ENCODE measurements around the gene SYT1. TPM values are rescaled to one million over a fixed set of nuclear protein-coding genes. Genes with fewer than 3 reads are reported as not detected.

Gene SYT1
- total and polyA plus RNA-seq, 2 experiments from 2014 or later: 48.7 to 51.7 TPM

DNA sequence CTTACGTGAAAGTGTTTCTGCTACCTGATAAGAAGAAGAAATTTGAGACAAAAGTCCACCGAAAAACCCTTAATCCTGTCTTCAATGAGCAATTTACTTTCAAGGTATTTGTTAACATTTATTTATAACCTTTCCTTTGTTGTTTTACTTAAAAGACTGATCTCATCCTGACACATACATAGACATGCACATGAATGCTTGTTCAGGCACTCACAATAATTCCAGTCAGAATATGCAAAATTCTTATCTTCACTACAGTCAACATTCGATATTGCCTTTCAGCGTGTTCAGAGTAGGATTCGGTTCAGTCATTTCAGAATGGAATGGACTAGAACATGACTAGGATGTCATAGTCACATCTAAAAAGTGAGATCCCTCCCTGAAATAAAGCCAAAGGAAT, 431.6 kb downstream of the SYT1 start:
- no peaks in the 10 kb centered on the region for H3K9me2 ChIP-seq (ENCODE audit: insufficient read depth)
- H3K4me1 ChIP-seq (ENCODE audit: insufficient read depth): peaks cover 5% of the 10 kb centered on the region; the same call in 1 of the 2 replicates
- no peaks in the 10 kb centered on the region for H3K36me3 ChIP-seq (ENCODE audit: insufficient read depth)
- H2AFZ ChIP-seq: no peak overlapping the region
- no peak overlapping the region for H3K27ac ChIP-seq (ENCODE audit: low read depth)
- H3K27me3 Mint-ChIP-seq (ENCODE audit: insufficient read depth, low read depth, poor library complexity): no peaks in the 10 kb centered on the region
- H3K36me3 Mint-ChIP-seq (ENCODE audit: low read depth): peaks cover 11% of the 10 kb centered on the region; the same call in 2 of the 3 replicates
- no peaks in the 10 kb centered on the region for H4K20me1 ChIP-seq (replicated peaks; ENCODE audit: insufficient read depth)
- H3K4me3 Mint-ChIP-seq: no peak overlapping the region
- DNase-seq (ENCODE audit: low spot score) (no peak), ATAC-seq (no peak)
- H3K27ac Mint-ChIP-seq: no peak overlapping the region; the same call in 1 of the 2 replicates
- no peaks in the 10 kb centered on the region for H3K9me3 Mint-ChIP-seq
- TF ChIP-seq EZH2phosphoT487 (IDR thresholded peaks at IDR 0.05; ENCODE audit: unreplicated experiment) (no peak), CREB1 (CRISPR knock-in tag; IDR thresholded peaks at IDR 0.05; ENCODE audit: low read depth) (no peak), STAT1 (IDR thresholded peaks at IDR 0.05; ENCODE audit: unreplicated experiment) (no peak)
- no peaks in the 10 kb centered on the region for H3K79me2 ChIP-seq (replicated peaks; ENCODE audit: insufficient read depth)
- no peak overlapping the region for H3K4me2 ChIP-seq
- H3F3A ChIP-seq (replicated peaks; ENCODE audit: low read depth): no peaks in the 10 kb centered on the region
- peaks cover 13% of the 10 kb centered on the region for H3K4me1 Mint-ChIP-seq
- H3K4me3 ChIP-seq: no peak overlapping the region
- no peaks in the 10 kb centered on the region for H3K27me3 ChIP-seq (ENCODE audit: insufficient read depth)

DNA sequence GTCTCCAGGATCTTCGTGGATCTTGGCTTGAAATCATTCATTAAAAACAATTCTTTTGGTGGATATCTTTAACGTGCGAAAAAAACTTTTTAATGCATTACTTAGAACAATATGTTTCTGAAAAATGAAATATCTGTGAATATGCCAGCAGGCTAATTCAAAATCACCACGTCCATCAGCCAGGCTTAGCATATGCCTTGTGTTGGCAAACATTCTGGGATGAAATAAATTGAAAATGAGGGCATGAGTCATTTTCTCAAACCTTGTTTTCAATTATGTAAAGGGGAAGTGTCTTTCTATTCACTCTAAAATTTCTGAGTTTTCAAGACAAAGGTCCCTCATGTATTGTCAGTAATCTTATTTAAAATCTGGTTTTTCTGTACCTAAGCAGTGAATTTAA, 432.3 kb downstream of the SYT1 start:
- no peak overlapping the region for H3K4me3 ChIP-seq
- H3F3A ChIP-seq (replicated peaks; ENCODE audit: low read depth): no peaks in the 10 kb centered on the region
- ATAC-seq (no peak), DNase-seq (ENCODE audit: low spot score) (no peak)
- no peaks in the 10 kb centered on the region for H3K79me2 ChIP-seq (replicated peaks; ENCODE audit: insufficient read depth)
- no peak overlapping the region for H3K4me3 Mint-ChIP-seq
- H3K4me1 ChIP-seq (ENCODE audit: insufficient read depth): peaks cover 5% of the 10 kb centered on the region; the same call in 1 of the 2 replicates
- H3K9me2 ChIP-seq (ENCODE audit: insufficient read depth): no peaks in the 10 kb centered on the region
- H3K4me2 ChIP-seq: no peak overlapping the region
- peaks cover 11% of the 10 kb centered on the region; the same call in 2 of the 3 replicates for H3K36me3 Mint-ChIP-seq (ENCODE audit: low read depth)
- H3K27ac ChIP-seq (ENCODE audit: low read depth): no peak overlapping the region
- H3K4me1 Mint-ChIP-seq: peaks cover 13% of the 10 kb centered on the region
- no peaks in the 10 kb centered on the region for H3K9me3 Mint-ChIP-seq
- H2AFZ ChIP-seq: no peak overlapping the region
- no peaks in the 10 kb centered on the region for H3K36me3 ChIP-seq (ENCODE audit: insufficient read depth)
- H3K27me3 ChIP-seq (ENCODE audit: insufficient read depth): no peaks in the 10 kb centered on the region
- no peaks in the 10 kb centered on the region for H3K27me3 Mint-ChIP-seq (ENCODE audit: insufficient read depth, low read depth, poor library complexity)
- no peaks in the 10 kb centered on the region for H4K20me1 ChIP-seq (replicated peaks; ENCODE audit: insufficient read depth)
- no peak overlapping the region for H3K27ac Mint-ChIP-seq
- TF ChIP-seq, protein P1, sequence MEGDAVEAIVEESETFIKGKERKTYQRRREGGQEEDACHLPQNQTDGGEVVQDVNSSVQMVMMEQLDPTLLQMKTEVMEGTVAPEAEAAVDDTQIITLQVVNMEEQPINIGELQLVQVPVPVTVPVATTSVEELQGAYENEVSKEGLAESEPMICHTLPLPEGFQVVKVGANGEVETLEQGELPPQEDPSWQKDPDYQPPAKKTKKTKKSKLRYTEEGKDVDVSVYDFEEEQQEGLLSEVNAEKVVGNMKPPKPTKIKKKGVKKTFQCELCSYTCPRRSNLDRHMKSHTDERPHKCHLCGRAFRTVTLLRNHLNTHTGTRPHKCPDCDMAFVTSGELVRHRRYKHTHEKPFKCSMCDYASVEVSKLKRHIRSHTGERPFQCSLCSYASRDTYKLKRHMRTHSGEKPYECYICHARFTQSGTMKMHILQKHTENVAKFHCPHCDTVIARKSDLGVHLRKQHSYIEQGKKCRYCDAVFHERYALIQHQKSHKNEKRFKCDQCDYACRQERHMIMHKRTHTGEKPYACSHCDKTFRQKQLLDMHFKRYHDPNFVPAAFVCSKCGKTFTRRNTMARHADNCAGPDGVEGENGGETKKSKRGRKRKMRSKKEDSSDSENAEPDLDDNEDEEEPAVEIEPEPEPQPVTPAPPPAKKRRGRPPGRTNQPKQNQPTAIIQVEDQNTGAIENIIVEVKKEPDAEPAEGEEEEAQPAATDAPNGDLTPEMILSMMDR (conservative IDR thresholded peaks at IDR 0.05; ENCODE audit: low read depth in 2 of 2): no peak
- TF ChIP-seq ZNF114 (CRISPR knock-in tag; IDR thresholded peaks at IDR 0.05): no peak
- TF ChIP-seq, protein P2, sequence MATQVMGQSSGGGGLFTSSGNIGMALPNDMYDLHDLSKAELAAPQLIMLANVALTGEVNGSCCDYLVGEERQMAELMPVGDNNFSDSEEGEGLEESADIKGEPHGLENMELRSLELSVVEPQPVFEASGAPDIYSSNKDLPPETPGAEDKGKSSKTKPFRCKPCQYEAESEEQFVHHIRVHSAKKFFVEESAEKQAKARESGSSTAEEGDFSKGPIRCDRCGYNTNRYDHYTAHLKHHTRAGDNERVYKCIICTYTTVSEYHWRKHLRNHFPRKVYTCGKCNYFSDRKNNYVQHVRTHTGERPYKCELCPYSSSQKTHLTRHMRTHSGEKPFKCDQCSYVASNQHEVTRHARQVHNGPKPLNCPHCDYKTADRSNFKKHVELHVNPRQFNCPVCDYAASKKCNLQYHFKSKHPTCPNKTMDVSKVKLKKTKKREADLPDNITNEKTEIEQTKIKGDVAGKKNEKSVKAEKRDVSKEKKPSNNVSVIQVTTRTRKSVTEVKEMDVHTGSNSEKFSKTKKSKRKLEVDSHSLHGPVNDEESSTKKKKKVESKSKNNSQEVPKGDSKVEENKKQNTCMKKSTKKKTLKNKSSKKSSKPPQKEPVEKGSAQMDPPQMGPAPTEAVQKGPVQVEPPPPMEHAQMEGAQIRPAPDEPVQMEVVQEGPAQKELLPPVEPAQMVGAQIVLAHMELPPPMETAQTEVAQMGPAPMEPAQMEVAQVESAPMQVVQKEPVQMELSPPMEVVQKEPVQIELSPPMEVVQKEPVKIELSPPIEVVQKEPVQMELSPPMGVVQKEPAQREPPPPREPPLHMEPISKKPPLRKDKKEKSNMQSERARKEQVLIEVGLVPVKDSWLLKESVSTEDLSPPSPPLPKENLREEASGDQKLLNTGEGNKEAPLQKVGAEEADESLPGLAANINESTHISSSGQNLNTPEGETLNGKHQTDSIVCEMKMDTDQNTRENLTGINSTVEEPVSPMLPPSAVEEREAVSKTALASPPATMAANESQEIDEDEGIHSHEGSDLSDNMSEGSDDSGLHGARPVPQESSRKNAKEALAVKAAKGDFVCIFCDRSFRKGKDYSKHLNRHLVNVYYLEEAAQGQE (IDR thresholded peaks at IDR 0.05; ENCODE audit: unreplicated experiment): no peak
- TF ChIP-seq CREB1 (CRISPR knock-in tag; IDR thresholded peaks at IDR 0.05; ENCODE audit: low read depth): no peak
- TF ChIP-seq EZH2 (IDR thresholded peaks at IDR 0.05; ENCODE audit: low read depth, unreplicated experiment): no peak
- TF ChIP-seq, protein P3, sequence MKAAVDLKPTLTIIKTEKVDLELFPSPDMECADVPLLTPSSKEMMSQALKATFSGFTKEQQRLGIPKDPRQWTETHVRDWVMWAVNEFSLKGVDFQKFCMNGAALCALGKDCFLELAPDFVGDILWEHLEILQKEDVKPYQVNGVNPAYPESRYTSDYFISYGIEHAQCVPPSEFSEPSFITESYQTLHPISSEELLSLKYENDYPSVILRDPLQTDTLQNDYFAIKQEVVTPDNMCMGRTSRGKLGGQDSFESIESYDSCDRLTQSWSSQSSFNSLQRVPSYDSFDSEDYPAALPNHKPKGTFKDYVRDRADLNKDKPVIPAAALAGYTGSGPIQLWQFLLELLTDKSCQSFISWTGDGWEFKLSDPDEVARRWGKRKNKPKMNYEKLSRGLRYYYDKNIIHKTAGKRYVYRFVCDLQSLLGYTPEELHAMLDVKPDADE (IDR thresholded peaks at IDR 0.05): no peak
- TF ChIP-seq EZH2phosphoT487 (IDR thresholded peaks at IDR 0.05; ENCODE audit: unreplicated experiment): no peak
- TF ChIP-seq ZNF331 (CRISPR knock-in tag; IDR thresholded peaks at IDR 0.05; ENCODE audit: low read depth): no peak
- no peak for TF ChIP-seq NANOG (IDR thresholded peaks at IDR 0.05; ENCODE audit: borderline replicate concordance)
- TF ChIP-seq JUNB (IDR thresholded peaks at IDR 0.05; ENCODE audit: unreplicated experiment): no peak
